GM21717 (cell line): ENCODE results near the gene SPDYE6.
"Not testable (repeated sequence)": the region's sequence is repeated elsewhere in the genome, so short reads cannot be mapped to it uniquely, and the experiment has no call there.

Experiments
- ATAC-seq: cut with Tn5 transposase; IDR thresholded peaks from one replicate; pipeline ENCODE4 v1.9.1; 2021; ENCODE audit warnings: mild to moderate bottlenecking, moderate library complexity; ENCODE audit not compliant: unreplicated experiment

The SPDYE6 gene

GRCh38 chr7:102319671-102320070, 36.6 kb downstream of the SPDYE6 start:
- no peak for ATAC-seq

GRCh38 chr7:102318482-102318971, 37.7 kb downstream of the SPDYE6 start:
- no peak for ATAC-seq

GRCh38 chr7:102317231-102318059, 38.8 kb downstream of the SPDYE6 start:
- no peak for ATAC-seq

- no peak for ATAC-seq
These were observed 42.1 kb downstream of the SPDYE6 start for GRCh38 chr7:102313997-102314780.

GRCh38 chr7:102312317-102312716, 43.9 kb downstream of the SPDYE6 start:
- ATAC-seq, result no peak

- no peak for ATAC-seq
These were observed 45.8 kb downstream of the SPDYE6 start for GRCh38 chr7:102310414-102310815.

GRCh38 chr7:102306916-102307677, 49.1 kb downstream of the SPDYE6 start:
- ATAC-seq, result peak; percentile 66

GRCh38 chr7:102305414-102306268, 50.6 kb downstream of the SPDYE6 start:
- ATAC-seq, result peak; percentile 36

- ATAC-seq, result no peak
These were observed 51.6 kb downstream of the SPDYE6 start for GRCh38 chr7:102304668-102305067.

GRCh38 chr7:102303669-102304422, 52.4 kb downstream of the SPDYE6 start:
- ATAC-seq, result no peak

GRCh38 chr7:102302025-102302424, 54.2 kb downstream of the SPDYE6 start:
- ATAC-seq, result no peak

GRCh38 chr7:102301367-102301766, 54.9 kb downstream of the SPDYE6 start:
- ATAC-seq, result not testable (repeated sequence)

GRCh38 chr7:102300643-102301221, 55.5 kb downstream of the SPDYE6 start:
- no peak for ATAC-seq

GRCh38 chr7:102297487-102298218, 58.6 kb downstream of the SPDYE6 start:
- ATAC-seq, result no peak

- ATAC-seq, result no peak
These were observed 59.7 kb downstream of the SPDYE6 start for GRCh38 chr7:102296514-102296913.

GRCh38 chr7:102296179-102296438, 60.1 kb downstream of the SPDYE6 start:
- ATAC-seq, result no peak
